GM21619 (cell line): ENCODE measurements around the gene TXLNG.

Experiments
- ATAC-seq: cut with Tn5 transposase; IDR thresholded peaks from one replicate; pipeline ENCODE4 v1.9.1; 2021; ENCODE audit not compliant: unreplicated experiment

Gene TXLNG

DNA sequence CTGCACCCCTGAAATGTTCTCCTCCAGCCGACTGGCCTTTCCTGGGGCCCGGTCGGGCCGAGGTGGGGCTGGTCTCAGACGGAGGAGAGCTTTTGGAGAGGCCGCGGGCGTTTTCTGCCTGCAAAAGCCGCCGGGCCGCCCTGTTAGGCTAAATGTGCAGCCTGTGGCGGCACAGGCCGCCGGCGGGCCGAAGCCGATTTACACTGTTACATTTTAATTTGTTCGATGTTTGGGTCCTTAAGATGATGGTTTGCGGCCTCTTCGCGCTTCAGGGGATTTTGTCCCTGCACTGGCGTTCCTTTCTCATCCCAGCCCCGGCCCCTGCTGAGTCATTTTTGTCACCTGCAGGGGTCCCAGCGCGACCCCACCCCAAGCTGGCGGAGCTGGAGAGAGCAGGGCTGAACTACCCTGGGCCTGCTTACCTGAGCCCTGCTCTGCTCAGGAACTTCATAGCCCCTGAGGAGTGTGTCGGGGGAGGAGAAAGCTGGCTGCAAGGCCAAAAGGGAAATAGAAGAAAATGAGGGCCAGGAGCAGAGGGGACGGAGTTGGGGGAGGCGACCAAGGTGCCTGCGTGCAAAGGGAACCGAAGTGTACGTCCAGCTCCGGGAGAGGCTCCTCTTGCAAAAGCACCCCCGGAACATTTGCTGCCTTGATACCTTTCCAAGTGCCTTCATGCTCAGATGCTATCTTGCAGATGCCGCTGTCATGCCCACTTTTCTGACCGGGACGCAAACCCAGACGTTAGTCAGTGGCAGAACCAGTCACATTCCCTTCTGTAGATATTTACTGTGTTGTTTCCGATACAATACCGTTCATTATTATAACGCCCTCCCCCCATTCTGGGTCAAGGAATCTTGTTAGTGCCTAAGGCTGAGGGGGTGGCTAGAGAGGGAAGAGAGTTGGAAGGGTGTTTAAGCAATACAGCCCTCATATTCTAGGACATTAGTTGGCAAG is 84.9 kb downstream of the TXLNG start:
- peak; percentile 11 for ATAC-seq

DNA sequence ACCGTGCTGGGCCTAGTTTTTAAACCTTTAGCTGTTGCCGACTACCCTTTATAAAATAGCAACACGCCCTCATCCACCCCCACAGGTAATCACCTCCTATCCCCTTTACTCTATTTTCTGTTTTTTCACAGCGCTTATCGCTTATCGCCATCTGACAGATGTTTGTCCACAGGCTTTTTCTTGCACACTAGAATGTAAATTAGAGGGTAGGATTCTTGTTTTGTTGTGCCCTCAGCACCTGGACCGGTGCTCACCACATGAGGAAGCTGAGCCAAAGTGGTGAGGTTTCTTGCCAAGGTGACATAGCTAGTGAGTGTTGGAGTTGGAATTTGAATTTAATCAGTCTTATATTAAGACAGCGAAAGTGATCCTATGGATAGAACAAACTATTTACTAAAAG is 86.8 kb downstream of the TXLNG start:
- no peak for ATAC-seq

DNA sequence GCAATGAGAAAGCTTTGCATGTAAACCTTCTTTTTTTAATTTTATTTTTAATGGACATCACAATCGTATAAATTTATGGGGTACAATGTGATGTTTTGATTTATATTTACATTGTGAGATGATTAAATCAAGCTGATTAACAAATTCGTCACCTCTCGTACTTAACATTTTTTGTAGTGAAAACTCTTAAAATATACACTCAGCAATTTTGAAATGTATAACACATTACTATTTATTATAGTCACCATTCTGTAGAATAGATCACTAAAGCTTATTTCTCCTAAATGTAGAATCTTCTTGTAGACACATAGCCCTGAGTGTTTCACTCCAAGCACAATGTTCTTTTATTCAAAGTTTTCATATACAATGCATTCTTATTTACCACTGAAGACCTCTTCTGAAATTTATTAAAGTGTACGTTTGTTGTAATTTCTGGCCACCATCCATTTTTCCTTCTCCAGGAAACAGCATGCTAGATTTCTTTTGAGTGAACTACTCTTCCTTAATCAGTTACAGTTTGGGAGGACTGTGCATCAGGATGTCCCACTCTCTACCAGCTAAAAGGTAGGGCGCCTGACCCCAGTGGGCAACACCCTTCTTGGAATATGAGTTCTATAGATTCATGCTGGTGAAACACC is 88.3 kb downstream of the TXLNG start:
- ATAC-seq: no peak

DNA sequence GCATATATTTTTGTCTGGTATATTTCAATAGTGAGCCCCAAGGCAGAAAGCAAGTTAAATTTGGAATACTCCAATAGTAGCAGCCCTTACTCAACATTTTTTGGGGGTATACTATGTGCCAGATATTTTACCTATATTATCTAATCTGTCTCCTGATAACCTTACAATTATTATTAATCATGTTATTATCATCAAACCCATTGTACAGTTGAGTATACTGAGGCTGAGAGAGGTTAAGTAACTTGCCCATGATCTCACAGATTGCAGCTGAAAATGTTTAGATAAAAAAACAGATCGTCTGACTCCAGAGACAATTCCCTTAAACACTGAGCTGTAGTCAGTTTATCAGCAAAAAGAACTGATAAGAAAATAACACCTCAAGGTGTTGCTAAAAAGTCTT is 90.4 kb downstream of the TXLNG start:
- ATAC-seq: no peak

DNA sequence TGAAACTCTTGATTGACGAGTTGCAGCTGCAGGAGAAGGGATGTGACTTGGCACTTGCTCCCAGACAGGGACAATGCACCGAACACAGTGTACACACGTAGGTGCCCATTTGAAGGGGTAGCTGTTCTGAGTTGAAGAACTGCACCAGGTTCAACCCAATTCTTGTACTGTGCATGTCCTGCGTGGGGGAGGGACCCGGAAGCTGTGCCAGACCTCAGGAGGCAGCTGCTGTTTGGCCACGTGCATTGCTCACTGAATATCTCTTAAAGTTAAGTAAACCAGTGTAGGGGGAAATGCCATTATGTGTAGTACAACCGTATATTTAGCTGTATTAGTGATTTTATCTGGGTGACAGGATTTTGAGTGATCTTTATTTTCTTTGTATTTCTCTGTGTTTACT is 95.9 kb downstream of the TXLNG start:
- no peak for ATAC-seq

DNA sequence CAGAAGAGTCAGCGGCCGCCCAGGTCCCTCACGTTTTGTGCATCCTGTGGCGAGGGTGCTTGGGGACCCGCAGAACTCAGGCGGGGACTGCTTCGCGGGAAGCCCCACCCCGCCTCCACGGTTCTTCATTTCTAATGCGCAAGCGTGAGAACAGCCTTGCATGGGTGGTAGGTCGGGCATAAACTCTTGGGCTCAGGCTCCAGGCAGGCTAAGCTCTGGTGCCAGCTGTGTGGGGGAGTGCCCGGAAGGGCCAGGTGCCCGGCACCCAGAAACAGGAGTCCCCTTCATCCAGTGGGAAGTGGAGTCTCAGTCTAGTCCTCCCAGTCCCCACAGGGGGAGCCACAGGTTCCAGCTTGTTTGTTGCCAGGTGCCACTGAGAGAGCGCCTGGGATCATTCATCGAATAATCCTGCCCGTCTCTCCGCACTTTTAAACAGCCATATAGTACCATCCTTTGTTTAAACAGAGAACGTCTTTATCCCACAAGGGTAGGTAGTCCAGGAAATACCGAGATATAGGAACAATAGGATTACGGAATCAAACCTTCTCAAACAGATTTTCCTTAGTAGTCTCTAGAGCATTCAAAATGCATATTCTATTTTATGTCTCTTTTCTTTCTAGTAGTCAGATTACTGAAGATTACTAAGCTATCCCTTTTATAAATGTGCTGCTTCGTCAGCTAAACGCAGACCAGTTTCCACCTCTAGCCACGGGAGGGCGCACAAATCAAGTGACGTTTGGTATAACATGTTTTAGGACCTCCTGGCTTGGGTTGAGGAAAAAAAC is 96.6 kb downstream of the TXLNG start:
- ATAC-seq: peak; percentile 73

DNA sequence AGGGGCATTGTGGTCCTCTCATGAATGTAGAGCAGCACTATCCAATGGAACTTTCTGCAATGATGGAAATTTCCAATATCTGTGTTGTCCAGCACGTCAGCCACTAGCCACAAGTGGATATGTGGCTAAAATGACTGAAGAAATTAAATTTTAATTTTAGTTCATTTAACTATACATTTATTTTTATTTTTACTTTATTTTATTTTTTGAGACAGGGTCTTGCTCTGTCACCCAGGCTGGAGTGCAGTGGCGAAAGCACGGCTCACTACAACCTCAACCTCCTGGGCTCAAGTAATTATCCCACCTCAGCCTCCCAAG is 97.2 kb downstream of the TXLNG start:
- ATAC-seq: no peak

DNA sequence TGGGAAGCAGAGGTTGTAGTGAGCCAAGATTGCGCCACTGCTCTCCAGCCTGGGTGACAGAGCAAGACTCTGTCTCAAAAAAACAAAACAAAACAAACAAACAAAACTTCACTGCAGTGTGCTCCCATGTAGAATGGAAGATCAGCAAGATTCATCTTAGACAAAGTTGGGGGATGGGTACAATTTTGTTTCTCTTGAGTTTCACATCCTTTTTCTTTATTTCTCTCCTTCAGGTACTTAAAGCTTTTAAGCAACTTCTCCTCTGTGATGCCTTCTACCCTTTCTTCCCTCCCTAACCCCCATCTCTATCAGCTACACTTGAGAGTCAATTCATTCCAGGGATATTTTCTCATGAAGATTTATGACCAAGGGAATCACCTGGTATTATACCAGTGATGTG is 99.4 kb downstream of the TXLNG start:
- ATAC-seq: no peak

DNA sequence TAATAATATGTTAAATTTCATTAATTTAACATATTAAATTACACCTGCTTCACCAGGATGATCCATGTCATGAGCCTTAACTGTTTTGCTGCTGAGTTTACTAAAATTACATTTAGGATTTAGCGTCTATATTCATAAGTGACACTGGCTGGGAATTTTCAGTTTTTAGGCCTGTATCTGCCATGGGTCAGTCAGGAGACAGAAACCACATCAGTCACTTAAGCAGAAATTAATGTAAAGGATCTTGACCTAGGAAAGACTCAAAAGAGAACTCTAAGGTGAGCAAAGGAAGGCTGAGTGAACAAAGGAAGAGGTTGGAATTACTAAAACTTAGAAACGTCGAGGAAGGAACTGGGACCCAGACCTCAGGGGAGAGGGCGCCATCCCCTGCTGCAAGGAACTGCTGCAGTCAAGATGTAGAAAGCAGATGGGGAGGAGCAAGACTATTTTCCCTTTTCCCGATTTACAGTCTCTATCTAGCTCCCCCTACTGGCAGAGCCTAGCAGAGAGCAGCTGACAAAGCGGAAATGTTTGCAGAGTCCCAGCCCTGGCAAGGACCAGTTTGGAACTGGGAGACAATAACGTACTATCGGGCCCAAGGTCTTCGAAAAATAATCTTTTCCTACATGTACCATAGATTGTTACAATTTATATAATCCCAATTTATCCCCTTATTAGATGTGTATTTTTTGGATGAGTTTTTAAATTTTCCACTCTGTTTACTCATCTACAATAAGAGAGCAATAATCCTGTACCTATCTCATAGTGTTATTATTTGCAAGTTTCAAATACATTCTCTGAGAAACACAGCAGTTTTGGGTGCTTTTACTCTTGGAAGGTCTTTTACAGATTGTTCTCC is 106.5 kb downstream of the TXLNG start:
- ATAC-seq: peak; percentile 88
